HCT116 (cell line): ENCODE measurements around the gene ZBTB24. TPM values are rescaled to one million over a fixed set of nuclear protein-coding genes. Genes with fewer than 3 reads are reported as not detected.

ENCODE experiments used
- ATAC-seq: fragments of 200-7000 bp; cut with Tn5 transposase; 2 replicates; pipeline ENCODE4 v1.9.1; 2020; ENCODE audit warnings: mild to moderate bottlenecking, moderate library complexity
- BruUV-seq: library from RNA; stranded (reverse); fragments of 400-500 nt; replicated peaks from 2 replicates; lab custom pipeline; 2021; lab: Mats Ljungman, UMichigan
- CTCF ChIA-PET: fragments of 300-600 bp; sonication (Branson Sonifier 250); formaldehyde crosslinking; loops from one replicate; lab custom pipeline; 2021; ENCODE audit warnings: antibody characterized with exemption; lab: Charles Lee
- POLR2A ChIA-PET: fragments of 300-600, 350-600 bp; sonication (Branson Sonifier 250); formaldehyde crosslinking; loops from one replicate; lab custom pipeline; 2021; ENCODE audit warnings: antibody characterized with exemption; lab: Charles Lee
- RAD21 ChIA-PET, 2 experiments: fragments of 300-600 bp; sonication (Branson Sonifier 250); formaldehyde crosslinking; loops; one replicate each; lab custom pipeline; 2023; ENCODE audit warnings: low total read pairs in 2 of 2; ENCODE audit not compliant: uncharacterized antibody in 2 of 2, unreplicated experiment in 2 of 2, low non-redundant PET in 1 of 2; lab: Charles Lee
- DNase-seq: peaks from one replicate; pipeline ENCODE4 v3.0.0-alpha.2; 2010; ENCODE audit warnings: low read depth, low spot score
- H2AFZ ChIP-seq: fragments of 200-600 bp; shearing (Covaris generic), sonication (generic); 2 replicates; pipeline ENCODE4 v1.6.1; 2017; ENCODE audit warnings: low read depth, mixed run types, mixed read lengths, antibody characterized with exemption, low read length; ENCODE audit not compliant: poor library complexity, severe bottlenecking
- H3K27ac ChIP-seq: 2 replicates; pipeline ENCODE4 v1.5.1; 2012; ENCODE audit warnings: low read depth, low read length
- H3K27me3 ChIP-seq: fragments of 200-600 bp; sonication (generic); 2 replicates; pipeline ENCODE4 v1.6.1; 2016; ENCODE audit warnings: mixed run types, low read length, mixed read lengths; ENCODE audit not compliant: insufficient read depth
- H3K36me3 ChIP-seq, 2 experiments: fragments of 200-500 bp in 1 of 2; fragments of 200-600 bp in 1 of 2; sonication (Bioruptor generic) in 1 of 2; sonication (generic) in 1 of 2; 2 replicates each; pipeline versions ENCODE4 v1.5.1 to v1.6.1; 2014 to 2016; ENCODE audit warnings: low read length in 2 of 2, inconsistent platforms in 1 of 2, mixed read lengths in 1 of 2, mixed run types in 1 of 2; ENCODE audit not compliant: insufficient read depth in 2 of 2, control insufficient read depth in 1 of 2
- H3K4me1 ChIP-seq, 2 experiments: fragments of 200-600 bp in 1 of 2; sonication (generic) in 1 of 2; 2 replicates each; pipeline versions ENCODE4 v1.5.1 to v1.6.1; 2012 to 2017; ENCODE audit warnings: low read length in 2 of 2, inconsistent platforms in 1 of 2, mild to moderate bottlenecking in 1 of 2, mixed read lengths in 1 of 2, mixed run types in 1 of 2, moderate library complexity in 1 of 2; ENCODE audit not compliant: insufficient read depth in 2 of 2, control insufficient read depth in 1 of 2
- H3K4me2 ChIP-seq: fragments of 200-600 bp; sonication (generic); 2 replicates; pipeline ENCODE4 v1.6.1; 2017; ENCODE audit warnings: mixed run types, low read length, mixed read lengths
- H3K4me3 ChIP-seq, 2 experiments: fragments of 200-600 bp in 1 of 2; sonication (generic) in 1 of 2; replicated peaks in 1 of 2; 2 replicates each; pipeline ENCODE4 v1.5.1; 2011 to 2016; ENCODE audit warnings: low read length in 2 of 2, control low read depth in 1 of 2, low read depth in 1 of 2, mild to moderate bottlenecking in 1 of 2, mixed read lengths in 1 of 2, mixed run types in 1 of 2
- H3K79me2 ChIP-seq: fragments of 200-600 bp; sonication (generic); 2 replicates; pipeline ENCODE4 v1.6.1; 2017; ENCODE audit warnings: mild to moderate bottlenecking, mixed run types, low read length, moderate library complexity, mixed read lengths; ENCODE audit not compliant: insufficient read depth
- H3K9ac ChIP-seq: fragments of 200-600 bp; sonication (generic); 2 replicates; pipeline ENCODE4 v1.6.1; 2016; ENCODE audit warnings: low read length, mixed read lengths
- H3K9me2 ChIP-seq: fragments of 200-600 bp; sonication (generic), shearing (Covaris generic); 2 replicates; pipeline ENCODE4 v1.6.1; 2017; ENCODE audit warnings: mixed run types, mild to moderate bottlenecking, moderate library complexity; ENCODE audit not compliant: insufficient read depth
- H3K9me3 ChIP-seq, 2 experiments: fragments of 200-500 bp in 1 of 2; fragments of 200-600 bp in 1 of 2; sonication (Bioruptor generic) in 1 of 2; sonication (generic) in 1 of 2; 2 replicates each; pipeline ENCODE4 v1.6.1; 2014 to 2017; ENCODE audit warnings: low read length in 2 of 2, mixed read lengths in 2 of 2, inconsistent platforms in 1 of 2, low read depth in 1 of 2, mild to moderate bottlenecking in 1 of 2, mixed run types in 1 of 2, moderate library complexity in 1 of 2; ENCODE audit not compliant: control insufficient read depth in 1 of 2, insufficient read depth in 1 of 2
- H4K20me1 ChIP-seq: fragments of 200-600 bp; sonication (generic), shearing (Covaris generic); 2 replicates; pipeline ENCODE4 v1.6.1; 2017; ENCODE audit warnings: mixed run types, mild to moderate bottlenecking, moderate library complexity; ENCODE audit not compliant: insufficient read depth
- ATF3 ChIP-seq: IDR thresholded peaks from 2 replicates; pipeline ENCODE4 v1.6.1; 2012
- CBX3 ChIP-seq: IDR thresholded peaks from 2 replicates; pipeline ENCODE4 v1.6.1; 2012; ENCODE audit warnings: low read depth
- CEBPB ChIP-seq: IDR thresholded peaks from 2 replicates; pipeline ENCODE4 v1.6.1; 2012; ENCODE audit warnings: low read depth
- EGR1 ChIP-seq: IDR thresholded peaks from 2 replicates; pipeline ENCODE4 v1.6.1; 2012; ENCODE audit warnings: low read depth
- ELF1 ChIP-seq: IDR thresholded peaks from 2 replicates; pipeline ENCODE4 v1.6.1; 2012; ENCODE audit warnings: low read depth, borderline replicate concordance
- EZH2 ChIP-seq: fragments of 200-600 bp; sonication (generic); IDR thresholded peaks from 2 replicates; pipeline ENCODE4 v1.6.1; 2017; ENCODE audit warnings: antibody characterized with exemption, mixed run types
- EZH2phosphoT487 ChIP-seq: fragments of 200-600 bp; IDR thresholded peaks from 2 replicates; pipeline ENCODE4 v1.6.1; 2018; ENCODE audit warnings: antibody characterized with exemption, borderline replicate concordance
- FOSL1 ChIP-seq: IDR thresholded peaks from 2 replicates; pipeline ENCODE4 v1.6.1; 2012; ENCODE audit warnings: low read depth
- MAX ChIP-seq: IDR thresholded peaks from 2 replicates; pipeline ENCODE4 v1.6.1; 2012
- POLR2A ChIP-seq: IDR thresholded peaks from 2 replicates; pipeline ENCODE4 v1.7.0; 2011; ENCODE audit warnings: borderline replicate concordance; ENCODE audit not compliant: insufficient read depth, insufficient read length; ENCODE audit errors: extremely low read depth
- POLR2AphosphoS5 ChIP-seq: IDR thresholded peaks from 2 replicates; pipeline ENCODE4 v1.6.1; 2011; ENCODE audit warnings: mild to moderate bottlenecking, low read depth, low read length, moderate library complexity
- RAD21 ChIP-seq: IDR thresholded peaks from 2 replicates; pipeline ENCODE4 v1.6.1; 2012; ENCODE audit warnings: low read depth, mild to moderate bottlenecking
- SRF ChIP-seq: IDR thresholded peaks from 2 replicates; pipeline ENCODE4 v1.6.1; 2012; ENCODE audit warnings: low read depth
- YY1 ChIP-seq: IDR thresholded peaks from 2 replicates; pipeline ENCODE4 v1.6.1; 2011; ENCODE audit warnings: low read length, low read depth, moderate library complexity, mild to moderate bottlenecking; ENCODE audit not compliant: insufficient replicate concordance; ENCODE audit errors: extremely low read depth
- ZFX ChIP-seq: fragments of 450-650 bp; IDR thresholded peaks from 2 replicates; pipeline ENCODE4 v1.6.1; 2017
- intact Hi-C: fragments of 100-400 bp; cut with micrococcal nuclease; formaldehyde crosslinking; loops from 2 replicates; pipeline ENCODE4 v1.10.0; 2022
- total RNA-seq: library from RNA; stranded (reverse); gene quantifications from one replicate; pipeline ENCODE4 v1.2.1, GENCODE V29; 2021; ENCODE audit not compliant: unreplicated experiment

The ZBTB24 gene
- total RNA-seq, 1 experiment from 2014 or later = 11.3 TPM

- Histone ChIP-seq H3K4me1 (peaks cover 4 to 43% of the 10 kb centered on the region in 2 experiments; a peak in 3 of 4 replicates), H4K20me1 (no peaks in the 10 kb centered on the region), H3K79me2 (no peaks in the 10 kb centered on the region), H2AFZ (no peak overlapping the region), H3K9me3 (no peaks in the 10 kb centered on the region), H3K27me3 (no peaks in the 10 kb centered on the region), H3K27ac (no peak overlapping the region), H3K9ac (no peak overlapping the region), H3K36me3 (peaks cover 0 to 2% of the 10 kb centered on the region in 2 experiments; a peak in 1 of 4 replicates), H3K9me2 (no peaks in the 10 kb centered on the region), H3K4me3 (peak overlapping the region; percentile 82 to 85; a peak in 3 of 4 replicates), H3K4me2 (peak overlapping the region; percentile 93)
- POLR2A ChIA-PET = no interaction called here
- intact Hi-C loops = no loop called here
- no peak for TF ChIP-seq MAX
- no peak for TF ChIP-seq RAD21
- no peak for TF ChIP-seq CEBPB
- TF ChIP-seq FOSL1 = no peak
- no peak for TF ChIP-seq CBX3
- no peak for TF ChIP-seq EZH2phosphoT487
- TF ChIP-seq YY1 = no peak
- TF ChIP-seq ELF1 = no peak
- no peak for TF ChIP-seq EZH2
- no peak for TF ChIP-seq ZFX
- TF ChIP-seq POLR2A = no peak
- TF ChIP-seq POLR2AphosphoS5 = no peak
- TF ChIP-seq SRF = no peak
- no peak for TF ChIP-seq EGR1
- no peak for TF ChIP-seq ATF3
- ATAC-seq (no peak), DNase-seq (no peak)
- BruUV-seq = no TSS peak
- RAD21 ChIA-PET = no interaction called here
- CTCF ChIA-PET = interaction anchor here (1.2 kb wide), 1 partner anchor 16 kb away, joined by 3 read pairs; the partner anchor contains the start of genes PPIL6 and SMPD2
These were observed 26.1 kb downstream of the ZBTB24 start for GRCh38 chr6:109456710-109457561.
